Renal cortex interstitium (tissue), 11 donors: ENCODE results near the gene DOCK8. TPM values are rescaled to one million over a fixed set of nuclear protein-coding genes. Genes with fewer than 3 reads are reported as not detected.

Source experiments
- DNase-seq, 11 donors: peaks; one replicate each; pipeline ENCODE4 v3.0.0-alpha.2; 2013; ENCODE audit warnings: low read depth in 9 of 11, low spot score in 4 of 11; ENCODE audit errors: extremely low read depth in 1 of 11
- polyA plus RNA-seq, 3 donors: library from polyadenylated mRNA; unstranded; fragments of 120-200 nt; gene quantifications; one replicate each; pipeline ENCODE4 v1.2.1, GENCODE V29; 2013; ENCODE audit not compliant: insufficient read length in 3 of 3

The DOCK8 gene
- polyA plus RNA-seq, 3 donors = 10.3 to 13.6 (median 12.6) TPM

DNA sequence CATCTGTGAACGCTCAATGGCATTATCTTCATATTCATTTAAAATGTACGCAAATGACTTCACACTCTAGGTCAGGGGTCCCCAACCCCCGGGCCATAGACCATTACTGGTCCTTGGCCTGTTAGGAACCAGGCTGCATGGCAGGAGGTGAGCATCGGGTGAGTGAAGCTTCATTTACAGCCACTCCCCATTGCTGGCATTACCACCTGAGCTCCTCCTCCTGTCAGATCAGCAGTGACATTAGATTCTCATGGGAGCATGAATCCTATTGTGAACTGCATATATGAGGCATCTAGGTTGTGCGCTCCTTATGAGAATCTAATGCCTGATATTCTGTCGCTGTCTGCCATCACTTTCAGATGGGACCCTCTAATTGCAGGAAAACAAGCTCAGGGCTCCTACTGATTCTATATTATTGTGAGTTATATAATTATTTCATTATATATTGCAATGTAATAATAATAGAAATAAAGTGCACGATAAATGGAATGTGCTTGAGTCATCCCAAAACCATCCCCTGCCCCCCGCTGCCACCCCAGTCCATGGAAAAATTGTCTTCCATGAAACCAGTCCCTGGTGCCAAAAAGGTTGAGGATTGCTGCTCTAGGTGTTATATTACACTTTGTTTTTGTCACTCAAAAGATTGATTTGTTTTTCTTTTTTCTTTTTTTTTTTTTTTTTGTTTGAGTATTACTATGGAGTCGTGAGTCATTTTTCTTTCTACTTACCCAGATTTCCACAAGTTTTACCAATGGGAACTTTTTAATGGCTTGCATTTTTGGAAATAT, 127.2 kb downstream of the DOCK8 start:
- DNase-seq = no peak

DNA sequence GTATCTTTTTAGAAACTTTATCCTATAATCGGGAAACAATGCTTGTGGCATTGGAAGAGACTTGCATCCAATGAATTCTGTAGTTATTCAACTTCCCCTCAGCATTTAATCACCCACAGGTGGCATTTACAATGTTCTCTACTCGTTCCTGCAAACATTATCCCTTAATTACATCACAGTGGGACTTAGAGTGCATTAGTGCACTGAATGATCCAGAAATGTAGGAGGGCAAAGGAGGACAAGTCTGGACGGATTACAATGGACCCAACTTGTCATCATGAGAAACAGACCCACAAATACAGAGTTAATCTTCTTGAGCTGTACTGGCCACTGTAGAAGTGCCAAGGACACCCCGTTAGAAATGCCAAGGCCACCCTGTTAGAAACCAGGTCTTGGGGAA, 129.1 kb downstream of the DOCK8 start:
- no peak for DNase-seq

DNA sequence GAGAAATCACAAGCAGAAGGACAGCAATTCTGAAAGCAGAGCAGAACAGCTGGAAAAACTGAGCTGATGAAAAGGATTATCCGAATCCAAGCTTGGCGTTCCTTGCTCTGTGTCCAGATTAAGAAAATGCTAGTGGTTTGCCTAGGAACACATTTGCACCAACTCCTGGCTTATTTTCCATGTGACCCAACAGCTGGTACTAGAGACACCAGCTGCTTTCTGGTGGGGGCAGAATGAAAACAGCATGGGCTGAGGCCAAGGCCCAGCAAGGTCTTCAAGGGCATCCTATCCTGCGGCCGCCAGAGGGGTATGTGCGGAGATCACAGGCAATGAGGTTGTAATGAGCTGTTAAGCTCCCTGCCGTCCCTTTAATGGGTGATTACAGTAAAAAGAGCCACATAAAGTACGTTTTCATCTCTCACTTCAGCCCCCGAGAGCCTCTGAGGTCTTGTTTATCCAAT, 131.5 kb downstream of the DOCK8 start:
- DNase-seq = no peak

DNA sequence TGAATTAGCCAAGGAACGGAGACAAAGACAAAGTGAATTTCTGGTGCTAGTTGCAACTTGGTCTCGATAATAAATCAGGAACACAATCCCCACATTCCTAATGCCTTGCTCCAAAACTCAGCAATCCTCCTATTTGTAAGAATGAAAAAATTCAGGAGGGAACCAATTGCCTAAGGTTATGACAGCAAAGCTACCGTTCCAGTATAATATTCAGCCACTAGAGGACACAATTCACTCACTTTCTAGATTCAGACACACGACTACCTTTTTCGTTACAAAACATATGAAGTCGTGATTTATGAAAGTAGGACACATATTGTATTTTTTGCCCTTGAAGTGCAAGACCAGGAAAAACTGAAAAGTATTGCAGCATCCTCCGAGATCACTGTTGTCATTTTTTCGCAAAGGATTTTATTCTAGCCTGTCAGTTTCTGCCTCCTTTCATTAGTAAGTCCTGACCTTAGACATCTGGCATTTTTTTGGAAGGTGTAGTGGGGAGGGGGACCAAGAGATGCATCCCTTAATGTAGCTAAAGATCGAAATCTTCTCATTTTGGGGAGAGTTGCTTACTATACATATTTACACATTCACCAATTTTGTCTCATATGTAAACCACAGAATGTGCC, 133.1 kb downstream of the DOCK8 start:
- DNase-seq = peak in 9 of 11 donors; percentile 13 to 40 (median 27)

DNA sequence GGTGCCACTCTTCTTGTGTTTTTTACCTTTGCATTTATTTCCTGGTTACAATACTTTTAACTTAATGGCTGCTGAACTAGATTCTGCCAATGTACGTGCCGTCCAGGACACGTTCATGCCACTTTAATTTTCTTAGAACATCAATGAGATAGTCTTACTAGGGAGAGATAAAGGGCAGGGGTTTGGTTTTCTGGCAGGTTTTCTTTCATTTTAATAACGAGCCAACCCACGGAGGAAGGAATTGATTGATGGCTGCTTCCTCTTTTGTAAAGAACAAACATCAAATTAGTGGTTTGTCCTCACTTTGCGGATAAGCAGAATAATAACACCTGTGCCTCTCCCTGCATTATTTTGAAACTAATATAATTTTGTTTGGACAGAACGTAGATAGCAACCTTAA, 135.7 kb downstream of the DOCK8 start:
- no peak for DNase-seq

DNA sequence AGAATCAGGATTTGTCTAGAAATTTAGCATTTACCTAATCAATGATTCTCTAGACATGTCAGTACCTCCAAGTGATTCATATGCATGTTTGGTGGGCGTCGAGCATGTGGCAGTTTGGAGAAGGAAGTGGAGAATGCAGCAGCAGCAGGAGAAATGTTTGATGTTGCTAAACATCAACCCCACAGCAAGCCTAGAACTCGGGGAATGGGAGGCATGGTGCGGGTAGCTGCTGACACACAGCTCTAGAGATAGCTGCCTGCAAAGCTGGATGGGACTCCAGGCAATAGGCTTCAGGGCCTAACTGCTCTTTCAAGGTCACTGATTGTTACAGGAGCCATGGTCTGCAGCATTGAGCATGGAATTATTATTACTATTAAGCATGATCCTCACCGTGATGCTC, 137.3 kb downstream of the DOCK8 start:
- DNase-seq = no peak

DNA sequence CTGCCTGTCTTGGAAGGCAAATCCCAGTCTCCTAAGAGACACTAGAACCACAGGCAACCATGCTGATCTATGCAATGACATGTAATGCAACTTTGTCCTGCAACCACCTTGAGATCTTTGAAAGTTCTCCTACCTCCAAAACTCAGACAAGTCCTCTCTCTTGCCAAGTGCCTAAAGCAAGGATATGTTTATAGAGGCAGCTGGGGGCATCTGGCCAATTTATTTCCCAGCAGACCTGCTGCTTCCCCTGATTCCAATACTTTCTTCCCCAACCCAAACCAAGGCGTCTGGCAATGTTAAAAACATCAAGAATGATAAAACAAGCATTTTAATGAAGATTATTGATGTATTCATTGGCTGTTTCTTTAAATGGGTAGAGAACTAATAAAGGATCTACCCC, 138.4 kb downstream of the DOCK8 start:
- no peak for DNase-seq

DNA sequence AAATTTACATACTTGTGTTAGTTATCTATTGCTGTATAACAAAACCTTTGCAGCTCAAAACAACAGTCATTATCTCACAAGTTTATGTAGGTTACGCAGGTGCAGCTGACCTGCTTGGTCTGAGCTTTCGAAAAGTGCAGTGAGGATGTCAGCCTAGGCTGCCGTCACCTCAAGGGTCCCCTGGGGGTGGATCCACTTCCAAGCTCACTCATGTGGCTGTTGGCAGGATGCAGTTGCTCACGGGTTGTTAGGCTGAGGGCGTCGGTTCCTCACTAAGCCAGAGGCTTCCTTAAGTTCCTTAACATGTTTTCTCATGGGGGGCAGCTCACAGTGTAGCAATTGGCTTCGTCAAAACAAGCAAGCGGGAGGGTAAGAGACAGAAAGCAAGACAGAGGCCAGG, 139.8 kb downstream of the DOCK8 start:
- no peak for DNase-seq

DNA sequence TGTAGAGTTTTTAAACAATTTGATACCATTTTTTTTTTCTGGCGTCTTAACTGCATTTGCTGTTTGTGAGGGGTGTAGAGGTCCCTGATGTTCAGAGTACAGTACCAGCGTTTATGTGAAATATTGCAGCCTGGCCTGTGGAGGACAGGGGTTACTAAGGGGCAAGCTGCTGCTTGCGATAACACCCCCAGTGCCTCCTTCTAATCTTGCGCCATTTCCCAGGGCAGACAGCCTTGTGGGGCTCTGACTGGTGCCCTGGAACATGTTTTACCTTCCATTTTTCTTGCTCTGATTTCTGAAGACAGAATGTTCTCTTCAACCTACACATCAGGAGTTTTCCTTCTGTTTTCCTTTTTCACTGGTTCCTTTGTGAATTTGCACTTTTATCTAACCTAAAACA, 142.9 kb downstream of the DOCK8 start:
- no peak for DNase-seq

DNA sequence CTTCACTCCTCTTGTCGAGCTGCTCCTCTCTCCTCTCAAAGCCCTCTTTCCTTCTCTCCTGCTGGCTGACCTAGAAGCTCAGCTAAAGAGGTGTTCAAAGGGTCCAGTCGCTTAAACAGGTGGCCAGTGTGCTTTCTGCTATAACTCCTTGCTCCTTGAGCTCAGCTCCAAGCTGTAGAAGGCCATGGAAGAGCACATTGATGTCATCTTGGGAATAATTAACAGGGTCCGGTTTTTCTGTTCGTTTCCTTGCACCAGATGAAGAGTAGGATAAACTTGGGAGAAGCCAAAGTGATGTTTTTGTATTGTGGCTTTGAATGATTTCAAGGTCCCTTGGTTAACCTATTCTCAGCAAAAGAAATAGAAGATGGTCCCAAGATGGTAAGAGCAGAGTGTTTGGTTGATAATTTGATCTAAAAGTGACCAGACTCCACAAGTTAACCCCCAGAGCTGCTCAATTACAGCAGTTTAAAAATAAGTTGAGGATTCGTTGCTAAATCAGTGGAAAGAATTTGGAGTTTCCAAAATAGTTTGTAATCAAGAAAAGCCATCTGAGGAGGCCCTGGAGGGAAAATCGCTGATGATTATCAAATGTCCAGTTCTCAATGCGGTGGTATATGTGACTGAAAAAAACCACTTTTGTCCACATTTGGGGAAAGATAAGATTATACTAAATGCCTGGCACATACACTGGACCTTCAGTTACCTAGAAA, 148.1 kb downstream of the DOCK8 start:
- DNase-seq = no peak

DNA sequence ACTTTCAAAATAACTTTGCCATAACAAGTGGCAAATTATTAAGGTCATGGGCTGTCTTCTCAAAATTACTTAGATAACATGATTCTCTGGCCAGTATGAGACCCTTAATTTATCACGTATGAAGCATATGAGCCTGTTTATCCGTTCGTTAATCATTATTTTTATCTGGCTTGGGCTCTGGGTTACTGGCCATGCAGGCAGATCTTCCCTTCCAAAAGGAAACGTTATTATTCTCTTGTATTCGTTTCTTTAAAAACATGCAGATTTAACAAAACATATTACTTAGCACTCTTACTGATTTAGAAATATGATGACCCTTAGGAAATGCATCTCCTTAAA, 148.6 kb downstream of the DOCK8 start:
- DNase-seq = no peak

DNA sequence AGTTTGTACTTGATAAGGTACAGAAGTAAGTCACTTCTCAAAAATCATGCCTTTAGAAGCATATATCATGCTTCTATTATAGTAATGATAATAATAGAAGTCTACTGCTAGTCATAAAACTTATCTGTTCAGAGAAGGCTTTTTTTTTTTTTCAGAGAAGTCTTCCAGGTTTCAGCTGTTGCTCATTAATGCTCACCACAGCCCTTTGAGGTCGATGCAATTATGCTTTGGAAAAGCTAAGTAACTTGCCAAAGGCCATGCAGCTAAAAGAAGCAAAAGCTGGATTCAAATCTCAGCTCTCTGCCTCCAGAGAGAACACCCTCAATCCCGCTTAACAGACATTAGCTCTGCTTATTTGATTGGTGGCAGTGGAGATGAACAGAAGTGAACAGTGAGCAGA, 150.8 kb downstream of the DOCK8 start:
- no peak for DNase-seq

DNA sequence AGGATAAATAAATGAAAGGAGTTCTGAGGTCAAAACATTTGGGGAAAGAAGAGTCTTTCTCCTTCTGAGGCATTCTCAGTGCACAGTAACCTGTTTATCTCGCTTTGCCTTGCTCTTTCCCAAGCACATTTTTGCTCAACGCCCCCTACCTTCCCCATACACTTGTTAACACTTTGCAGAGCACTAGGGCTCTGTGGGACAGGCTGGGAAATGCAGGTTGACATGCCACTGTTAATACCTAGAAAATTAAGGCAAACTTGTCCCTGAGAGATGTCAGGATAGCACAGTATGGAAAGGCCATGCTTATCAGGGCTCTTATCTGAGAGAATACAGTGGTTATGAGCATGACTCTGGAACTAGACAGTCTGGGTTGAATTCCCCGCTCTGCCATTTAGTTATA, 152.0 kb downstream of the DOCK8 start:
- DNase-seq = no peak

DNA sequence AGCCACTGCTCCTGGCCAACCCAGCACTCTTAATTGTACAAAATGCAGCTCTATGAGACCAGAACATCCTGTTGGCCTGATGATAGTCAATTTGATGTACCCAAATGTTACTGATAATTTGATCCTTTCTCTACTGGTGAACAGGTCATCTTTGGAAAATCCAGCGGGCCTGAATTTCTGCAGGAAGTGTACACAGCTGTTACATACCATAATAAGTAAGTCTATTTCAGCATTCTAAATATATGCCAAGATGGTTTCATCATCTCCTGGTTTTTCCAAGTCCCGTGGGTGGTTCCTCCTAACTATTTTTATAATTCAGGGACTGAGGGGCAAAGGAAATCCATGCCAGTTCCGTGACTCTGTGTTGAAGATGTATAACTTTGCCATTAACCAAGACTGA, 155.4 kb downstream of the DOCK8 start:
- no peak for DNase-seq

DNA sequence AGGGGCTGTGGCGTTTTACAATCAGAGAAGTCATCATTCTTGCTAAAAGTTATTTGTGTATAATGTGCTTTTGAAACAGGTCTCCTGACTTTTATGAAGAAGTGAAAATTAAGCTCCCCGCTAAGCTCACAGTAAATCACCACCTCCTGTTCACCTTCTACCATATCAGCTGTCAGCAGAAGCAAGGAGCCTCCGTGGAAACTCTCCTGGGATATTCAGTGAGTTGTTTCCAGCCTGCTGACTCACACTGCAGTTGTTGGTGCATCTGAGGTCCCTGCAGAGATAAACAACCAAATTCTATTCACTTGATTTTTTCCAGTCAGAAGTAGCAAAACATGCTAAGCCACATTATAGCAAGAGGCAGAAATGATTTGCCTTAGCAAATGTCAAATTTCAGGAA, 156.7 kb downstream of the DOCK8 start:
- no peak for DNase-seq

DNA sequence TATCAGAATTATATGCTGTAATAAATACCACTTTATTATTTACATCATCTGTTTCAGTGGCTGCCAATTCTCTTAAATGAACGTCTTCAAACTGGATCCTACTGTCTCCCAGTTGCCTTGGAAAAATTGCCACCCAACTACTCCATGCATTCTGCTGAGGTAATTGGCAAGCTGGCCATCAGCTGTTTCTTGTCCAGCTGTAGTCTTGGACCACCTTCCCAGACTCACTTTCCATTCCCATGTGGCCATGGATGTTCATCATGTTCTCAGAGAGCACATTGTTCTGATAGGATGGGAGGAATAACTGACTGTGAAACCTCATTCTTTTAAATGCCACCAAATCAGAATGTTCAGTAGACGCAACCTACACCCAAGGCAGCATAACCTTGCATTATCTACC, 157.5 kb downstream of the DOCK8 start:
- no peak for DNase-seq

DNA sequence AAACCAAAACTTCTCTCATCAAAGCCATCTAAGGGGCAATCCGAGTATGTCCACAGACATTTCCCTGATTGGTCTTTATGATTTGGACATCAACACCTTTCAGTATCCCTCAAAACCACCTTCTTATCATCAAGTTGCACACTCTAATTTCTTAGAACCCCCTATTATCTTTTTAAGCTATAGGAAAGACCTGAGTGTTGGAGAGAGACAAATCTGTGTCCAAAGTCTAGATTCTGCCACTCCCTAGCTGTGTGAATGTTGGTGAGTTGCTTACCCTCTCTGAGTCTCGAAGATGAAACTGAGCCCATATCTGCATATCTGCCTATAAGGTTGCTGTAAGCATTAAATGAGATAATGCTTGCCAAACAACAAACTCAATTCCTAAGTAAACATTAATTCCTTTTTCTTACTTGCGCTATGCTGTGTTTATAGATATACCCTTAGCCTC, 159.1 kb downstream of the DOCK8 start:
- DNase-seq = no peak

DNA sequence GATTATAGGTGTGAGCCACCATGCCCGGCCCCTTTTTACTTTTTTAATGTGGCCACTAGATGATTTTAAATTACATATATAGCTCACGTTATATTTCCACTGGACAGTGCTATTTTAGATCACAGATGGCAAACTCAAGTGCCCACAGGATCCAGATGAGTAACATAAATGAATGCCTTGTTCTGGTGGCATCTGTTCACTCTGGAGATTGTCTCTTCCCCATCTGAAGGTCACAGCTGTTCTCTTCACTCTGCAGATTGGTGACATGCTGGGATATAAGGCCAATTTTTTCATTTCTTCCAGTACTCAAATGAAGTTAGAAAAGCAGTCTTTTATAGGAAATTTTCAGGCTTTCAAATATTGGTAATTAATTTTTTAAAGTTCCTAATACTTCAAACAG, 160.1 kb downstream of the DOCK8 start:
- DNase-seq = no peak

DNA sequence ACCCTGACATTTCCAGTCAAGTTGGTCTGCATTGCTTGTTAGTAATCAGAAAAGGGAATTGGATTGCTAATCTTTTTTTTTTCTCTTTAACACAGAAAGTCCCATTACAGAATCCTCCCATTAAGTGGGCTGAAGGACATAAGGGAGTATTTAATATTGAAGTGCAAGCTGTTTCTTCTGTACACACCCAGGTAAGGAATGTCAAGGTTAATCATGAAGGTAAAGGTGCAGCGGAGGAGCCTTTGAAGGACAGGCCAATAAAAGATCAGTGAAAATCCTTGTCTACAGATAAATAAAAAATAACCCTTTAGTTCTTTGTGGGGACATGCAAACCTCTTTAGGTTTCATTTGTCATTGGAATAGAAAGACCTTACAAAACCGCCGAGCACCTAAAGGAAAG, 161.4 kb downstream of the DOCK8 start:
- DNase-seq = no peak

DNA sequence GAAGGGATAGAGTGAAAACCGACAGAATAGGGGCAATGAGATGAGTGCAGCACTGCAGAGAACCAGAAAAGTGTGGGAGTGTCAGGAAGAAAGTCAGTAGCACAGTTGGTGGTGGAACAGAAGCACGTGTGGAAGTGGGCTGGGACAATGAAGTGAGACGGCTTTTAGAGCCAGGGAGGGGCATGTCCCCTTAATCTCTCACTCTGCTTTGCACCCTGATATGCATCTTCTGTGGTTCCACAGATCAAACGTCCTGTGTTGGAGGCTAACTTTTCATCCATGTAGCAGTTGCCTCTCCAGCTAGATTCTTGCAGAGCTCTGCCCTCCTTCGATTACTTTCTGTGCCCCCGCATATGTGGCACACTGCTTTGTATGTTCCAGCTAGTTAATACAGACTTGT, 163.6 kb downstream of the DOCK8 start:
- no peak for DNase-seq
